Ectodermal cell (in vitro differentiated cells): ENCODE results near the gene PTPRG.

ENCODE experiments used
- H3K27ac ChIP-seq: 2 replicates; pipeline ENCODE4 v1.7.0; 2013; ENCODE audit warnings: mild to moderate bottlenecking, low read depth, low read length; ENCODE audit not compliant: insufficient read depth, poor library complexity, severe bottlenecking
- H3K27me3 ChIP-seq: 2 replicates; pipeline ENCODE4 v1.7.0; 2013; ENCODE audit warnings: mild to moderate bottlenecking, low read length; ENCODE audit not compliant: insufficient read depth, control insufficient read depth, poor library complexity, severe bottlenecking
- H3K36me3 ChIP-seq: one replicate; pipeline ENCODE4 v1.7.0; 2013; ENCODE audit warnings: low read length; ENCODE audit not compliant: control insufficient read depth, insufficient read depth
- H3K4me1 ChIP-seq: one replicate; pipeline ENCODE4 v1.7.0; 2013; ENCODE audit warnings: low read length; ENCODE audit not compliant: control insufficient read depth, insufficient read depth
- H3K4me3 ChIP-seq: 2 replicates; pipeline ENCODE4 v1.7.0; 2013; ENCODE audit warnings: low read depth, low read length, control low read depth; ENCODE audit not compliant: insufficient read depth
- H3K9me3 ChIP-seq: 2 replicates; pipeline ENCODE4 v1.7.0; 2013; ENCODE audit warnings: mild to moderate bottlenecking, low read length, moderate library complexity; ENCODE audit not compliant: control insufficient read depth
- WGBS, 2 experiments: methylation state at CpG; one replicate each; pipeline ENCODE4 v1.1.7; 2013; ENCODE audit warnings: missing lambda C conversion rate in 2 of 2; 5-methylcytosine and 5-hydroxymethylcytosine counted together

The PTPRG gene

DNA sequence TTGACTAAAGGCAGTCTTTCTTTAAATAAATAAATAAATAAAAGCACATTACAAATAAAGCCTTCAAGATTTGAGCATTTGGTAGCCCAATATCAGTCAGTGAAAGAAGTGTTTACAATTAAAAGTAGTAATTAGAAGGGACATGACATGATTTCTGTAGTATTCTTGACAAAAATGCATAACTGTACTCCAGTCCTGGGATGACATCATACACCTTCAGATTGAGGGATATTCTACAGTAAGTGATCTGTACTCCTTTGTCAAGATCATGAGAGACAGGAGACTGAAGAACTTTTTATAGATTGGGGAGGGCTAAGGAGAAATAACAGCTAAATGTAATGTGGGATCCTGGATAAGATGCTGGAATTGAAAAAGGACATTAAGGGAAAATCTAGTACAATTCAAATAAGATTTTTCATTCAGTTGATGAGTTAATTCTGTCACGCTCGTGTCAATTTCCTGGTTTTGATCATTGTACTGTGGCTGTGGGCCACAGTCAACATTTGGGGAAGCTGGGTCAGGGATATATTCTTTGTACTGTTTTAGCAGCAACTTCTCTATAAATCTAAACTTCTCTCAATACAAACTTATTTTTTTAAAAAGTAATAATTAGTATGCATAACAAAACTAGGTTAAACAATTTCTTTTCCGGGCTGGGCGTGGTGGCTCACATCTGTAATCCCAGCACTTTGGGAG, 314.8 kb downstream of the PTPRG start:
- H3K9me3 ChIP-seq: no peaks in the 10 kb centered on the region
- H3K27ac ChIP-seq: no peak overlapping the region
- WGBS, 2 experiments: 95 to 96% methylated on average over 4 of the region's 4 CpGs

DNA sequence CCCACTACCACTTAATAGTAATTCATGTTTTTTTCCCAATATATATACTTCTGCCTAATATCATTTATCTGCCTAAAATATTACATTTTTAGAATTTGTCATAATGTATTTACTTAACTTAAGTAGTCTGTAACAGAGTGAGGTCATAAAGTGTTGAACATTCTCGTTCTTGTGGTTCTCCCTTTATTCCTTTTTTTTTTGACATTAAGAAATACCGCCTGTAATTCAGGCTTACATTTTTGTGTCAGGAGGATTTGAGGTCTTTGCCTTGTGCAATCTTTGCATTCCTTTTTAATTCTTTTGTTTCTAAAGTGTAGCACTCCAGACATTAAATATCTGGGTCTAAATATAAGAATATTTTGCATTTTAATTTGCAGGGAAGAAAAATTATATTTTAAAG, 315.4 kb downstream of the PTPRG start:
- H3K27ac ChIP-seq: no peak overlapping the region
- WGBS, 2 experiments: 83 to 93% methylated on average over 1 to 2 of the region's 2 CpGs
- H3K36me3 ChIP-seq: no peaks in the 10 kb centered on the region
- H3K4me3 ChIP-seq: no peak overlapping the region
- no peaks in the 10 kb centered on the region for H3K27me3 ChIP-seq
- no peaks in the 10 kb centered on the region for H3K9me3 ChIP-seq
- peaks cover 31% of the 10 kb centered on the region for H3K4me1 ChIP-seq

More for the DNA sequence above, 314.8 kb downstream of the PTPRG start:
- peaks cover 31% of the 10 kb centered on the region for H3K4me1 ChIP-seq
- H3K27me3 ChIP-seq: no peaks in the 10 kb centered on the region
- no peaks in the 10 kb centered on the region for H3K36me3 ChIP-seq
- H3K4me3 ChIP-seq: no peak overlapping the region

DNA sequence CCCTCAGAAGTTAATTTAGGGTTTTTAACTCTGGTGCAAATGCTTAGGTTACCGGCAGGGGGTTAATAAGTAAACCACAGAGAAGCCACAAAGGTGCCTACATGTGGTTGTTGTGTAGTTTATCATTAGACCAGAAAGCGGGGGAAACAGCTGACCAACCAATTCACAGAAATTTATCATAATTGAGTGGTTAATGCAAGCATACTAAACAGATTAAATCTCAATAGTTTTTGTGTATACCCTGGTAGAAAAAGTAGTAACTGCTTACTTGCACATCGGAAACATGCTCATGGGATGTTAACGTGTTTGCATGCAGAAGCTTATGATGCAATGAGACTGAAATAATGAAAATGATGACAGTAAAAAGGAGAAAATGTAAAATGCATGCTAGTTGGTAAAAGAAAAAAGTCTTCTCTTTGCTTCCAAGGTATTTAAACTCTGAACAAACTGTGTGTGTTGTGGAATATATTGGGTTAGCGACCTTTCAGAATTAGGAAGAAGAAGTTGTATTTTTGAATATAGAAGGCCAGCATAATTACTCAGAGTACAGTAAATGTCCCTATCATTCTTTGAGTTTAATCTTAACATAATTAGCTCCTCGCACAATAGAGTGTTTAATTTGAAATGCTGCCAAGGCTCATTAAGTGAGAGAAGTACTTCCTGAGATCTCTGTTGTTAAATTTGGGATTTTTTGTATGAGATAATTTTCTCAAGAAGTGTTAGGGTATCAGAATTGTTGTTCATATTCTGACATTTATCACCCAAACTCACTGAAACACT, 316.2 kb downstream of the PTPRG start:
- Histone ChIP-seq H3K4me3 (no peak overlapping the region), H3K4me1 (peaks cover 31% of the 10 kb centered on the region), H3K27ac (no peak overlapping the region), H3K9me3 (no peaks in the 10 kb centered on the region), H3K27me3 (no peaks in the 10 kb centered on the region), H3K36me3 (no peaks in the 10 kb centered on the region)
- 72 to 86% methylated on average over 4 to 6 of the region's 6 CpGs for WGBS, 2 experiments

DNA sequence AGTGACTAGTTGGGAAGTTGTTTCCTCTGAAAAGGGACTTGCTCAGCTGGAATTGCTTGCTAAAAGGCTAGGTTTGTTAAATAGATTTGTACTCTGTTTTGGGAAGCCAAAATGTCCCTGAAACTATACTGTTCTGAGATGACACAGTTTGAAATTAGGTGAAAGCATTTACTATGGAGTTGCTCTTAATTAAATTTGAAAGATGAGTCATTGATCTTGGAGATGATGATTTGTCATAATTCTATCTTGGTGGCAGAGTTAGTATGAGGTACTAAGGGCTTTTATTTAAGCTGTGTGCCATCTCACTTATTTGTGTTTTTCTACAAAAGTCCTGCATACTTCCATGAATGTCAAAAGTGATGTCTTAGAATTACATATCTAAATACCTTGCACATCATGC, 320.9 kb downstream of the PTPRG start:
- no peaks in the 10 kb centered on the region for H3K9me3 ChIP-seq
- H3K4me1 ChIP-seq: peaks cover 12% of the 10 kb centered on the region
- H3K36me3 ChIP-seq: no peaks in the 10 kb centered on the region
- H3K4me3 ChIP-seq: no peak overlapping the region
- no peak overlapping the region for H3K27ac ChIP-seq
- no peaks in the 10 kb centered on the region for H3K27me3 ChIP-seq

DNA sequence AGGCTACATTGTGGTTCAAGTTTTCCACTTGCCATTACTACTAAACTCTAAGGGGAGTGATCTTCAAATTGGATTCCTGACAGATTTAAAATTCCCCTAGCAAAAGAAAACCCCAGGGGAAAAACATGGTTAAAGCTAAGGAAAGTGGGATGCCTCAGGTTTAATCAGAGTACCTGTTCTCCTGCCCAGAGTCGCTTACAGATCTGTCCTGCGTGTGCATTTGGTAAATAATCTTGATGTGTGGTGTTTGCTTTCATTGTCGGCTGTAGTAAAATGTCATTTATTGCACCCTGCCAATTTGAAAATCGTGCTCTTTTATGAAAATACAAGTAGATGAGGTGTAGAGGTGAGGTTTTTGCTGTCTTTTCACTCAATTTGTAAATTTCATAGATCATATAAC, 323.4 kb downstream of the PTPRG start:
- Histone ChIP-seq H3K4me3 (no peak overlapping the region), H3K27me3 (no peaks in the 10 kb centered on the region), H3K9me3 (no peaks in the 10 kb centered on the region), H3K27ac (no peak overlapping the region), H3K36me3 (no peaks in the 10 kb centered on the region), H3K4me1 (peaks cover under 1% of the 10 kb centered on the region)
- WGBS, 2 experiments: 93% methylated on average over 4 of the region's 4 CpGs

DNA sequence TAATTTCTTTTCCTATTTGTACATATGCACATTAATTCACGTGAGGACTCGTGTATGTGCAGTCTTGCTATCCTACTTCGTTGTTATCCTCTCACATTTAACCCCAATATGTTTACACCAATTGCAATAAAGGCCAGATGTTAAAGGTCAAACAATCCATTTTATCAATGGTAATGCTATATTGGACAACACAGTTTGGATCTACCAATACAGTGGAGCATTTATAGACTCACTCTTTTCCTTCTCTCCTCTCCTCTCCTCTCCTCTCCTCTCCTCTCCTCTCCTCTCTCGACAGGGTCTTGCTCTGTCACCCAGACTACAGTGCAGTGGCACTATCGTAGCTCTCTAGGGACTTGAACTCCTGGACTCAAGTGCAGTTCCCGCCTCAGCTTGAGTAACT, 324.0 kb downstream of the PTPRG start:
- Histone ChIP-seq H3K4me1 (peaks cover 7% of the 10 kb centered on the region), H3K27ac (no peak overlapping the region), H3K27me3 (no peaks in the 10 kb centered on the region), H3K36me3 (no peaks in the 10 kb centered on the region), H3K4me3 (no peak overlapping the region), H3K9me3 (no peaks in the 10 kb centered on the region)
- 92 to 95% methylated on average over 6 of the region's 6 CpGs for WGBS, 2 experiments

DNA sequence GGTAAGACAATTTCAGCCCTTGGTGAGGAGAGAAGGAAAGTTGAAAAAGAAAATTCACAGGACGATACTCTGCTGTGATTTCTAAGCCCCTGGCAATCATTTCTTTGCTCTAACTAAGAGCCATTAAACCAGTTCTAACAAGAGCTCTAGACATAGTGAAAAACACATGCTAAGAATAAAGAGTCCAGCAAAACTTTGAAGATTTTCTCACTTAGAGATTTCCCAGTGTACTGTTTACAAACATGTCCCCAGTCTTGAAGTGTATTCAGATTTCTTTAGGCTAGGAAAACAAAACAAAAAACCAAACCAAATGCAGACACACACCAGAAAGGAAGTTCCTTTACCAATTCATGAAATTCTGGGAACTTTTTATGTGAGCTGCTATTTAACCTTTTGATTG, 325.8 kb downstream of the PTPRG start:
- WGBS, 2 experiments: 93 to 100% methylated on average over 1 of the region's 1 CpG
- no peaks in the 10 kb centered on the region for H3K27me3 ChIP-seq
- no peaks in the 10 kb centered on the region for H3K9me3 ChIP-seq
- H3K4me1 ChIP-seq: peaks cover 8% of the 10 kb centered on the region
- H3K36me3 ChIP-seq: no peaks in the 10 kb centered on the region
- no peak overlapping the region for H3K27ac ChIP-seq
- no peak overlapping the region for H3K4me3 ChIP-seq

DNA sequence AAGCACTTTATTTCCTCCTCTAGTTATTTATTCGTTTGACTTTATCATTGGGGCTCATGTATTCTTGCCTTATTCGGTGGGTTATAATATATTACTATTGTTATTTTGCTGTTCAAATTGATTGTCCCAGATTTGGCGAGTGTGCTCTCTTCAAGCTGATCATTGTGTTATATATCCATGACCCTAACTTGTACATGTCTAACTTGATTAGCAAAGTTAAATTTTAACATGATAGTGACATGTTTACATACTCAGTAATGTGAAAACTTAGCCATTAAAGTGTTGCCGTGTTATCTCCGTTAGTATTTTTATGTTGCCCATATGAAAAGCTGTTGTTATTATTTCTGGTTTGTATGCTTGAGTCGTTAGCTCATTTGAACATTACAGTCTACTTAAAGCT, 327.9 kb downstream of the PTPRG start:
- Histone ChIP-seq H3K4me1 (peaks cover 8% of the 10 kb centered on the region), H3K27ac (no peak overlapping the region), H3K9me3 (no peaks in the 10 kb centered on the region), H3K36me3 (no peaks in the 10 kb centered on the region), H3K27me3 (no peaks in the 10 kb centered on the region), H3K4me3 (no peak overlapping the region)
- WGBS, 2 experiments: 77 to 87% methylated on average over 2 to 6 of the region's 6 CpGs

DNA sequence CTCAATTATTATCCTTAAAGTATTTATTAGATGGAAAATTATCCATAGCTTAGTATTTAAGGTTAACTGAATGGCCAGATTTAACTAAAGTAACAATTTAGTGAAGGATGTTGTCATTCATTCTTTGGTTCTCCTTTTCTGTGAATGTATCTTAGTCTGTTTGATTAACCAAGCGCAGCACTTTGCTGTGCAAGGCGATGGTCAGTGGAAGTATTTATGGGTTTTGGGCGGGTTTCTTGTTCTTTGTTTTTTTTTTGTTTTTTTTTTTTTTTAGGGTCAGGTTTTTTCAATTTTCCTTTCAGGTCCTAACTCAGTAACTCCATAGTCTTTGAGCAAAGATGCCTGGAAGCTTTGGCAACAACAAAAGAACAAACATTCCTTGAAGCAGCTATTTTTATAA, 328.8 kb downstream of the PTPRG start:
- Histone ChIP-seq H3K27ac (no peak overlapping the region), H3K4me3 (no peak overlapping the region), H3K27me3 (no peaks in the 10 kb centered on the region), H3K9me3 (no peaks in the 10 kb centered on the region), H3K4me1 (peaks cover 12% of the 10 kb centered on the region), H3K36me3 (no peaks in the 10 kb centered on the region)
- 69% methylated on average over 3 of the region's 3 CpGs; no CpG with 5 or more reads in 1 of the 2 experiments for WGBS, 2 experiments

DNA sequence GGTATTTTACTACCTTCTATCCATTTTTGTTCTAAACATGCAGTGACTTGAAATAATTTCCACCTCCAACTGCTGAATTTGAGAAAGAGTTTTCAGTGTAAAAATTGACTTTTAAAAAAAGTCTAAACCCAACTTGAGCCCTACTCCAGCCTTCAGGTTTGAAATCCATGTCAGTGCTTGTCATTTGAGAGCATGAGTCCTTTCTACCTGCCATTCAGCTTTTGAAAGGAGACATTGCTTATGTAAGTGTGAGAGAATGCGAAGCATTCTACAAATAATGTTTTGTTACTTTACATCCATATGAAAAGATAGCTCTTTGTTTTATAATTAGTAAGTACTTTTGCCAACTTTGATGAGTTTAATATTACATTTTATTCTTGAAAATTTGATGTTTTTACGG, 329.2 kb downstream of the PTPRG start:
- no peaks in the 10 kb centered on the region for H3K27me3 ChIP-seq
- H3K27ac ChIP-seq: no peak overlapping the region
- H3K4me1 ChIP-seq: peaks cover 12% of the 10 kb centered on the region
- H3K36me3 ChIP-seq: no peaks in the 10 kb centered on the region
- H3K4me3 ChIP-seq: no peak overlapping the region
- WGBS, 2 experiments: 75 to 100% methylated on average over 1 of the region's 2 CpGs
- H3K9me3 ChIP-seq: no peaks in the 10 kb centered on the region
